SU-DHL-6 (cell line): ENCODE results near the gene CKAP2L.

ENCODE experiments used
- EZH2phosphoT487 ChIP-seq: fragments of 200-600 bp; sonication (generic), shearing (Covaris generic); conservative IDR thresholded peaks from 2 replicates; pipeline ENCODE4 v1.6.1; 2018; ENCODE audit warnings: mild to moderate bottlenecking, antibody characterized with exemption, low read length, moderate library complexity, mixed read lengths
- TF ChIP-seq, protein P1 (sequence below): fragments of 200-600 bp; sonication (generic); IDR thresholded peaks from one replicate; pipeline ENCODE4 v1.5.1; 2017; ENCODE audit warnings: antibody characterized with exemption, mild to moderate bottlenecking, low read length, moderate library complexity; ENCODE audit not compliant: insufficient read depth, poor library complexity, severe bottlenecking

DNA sequence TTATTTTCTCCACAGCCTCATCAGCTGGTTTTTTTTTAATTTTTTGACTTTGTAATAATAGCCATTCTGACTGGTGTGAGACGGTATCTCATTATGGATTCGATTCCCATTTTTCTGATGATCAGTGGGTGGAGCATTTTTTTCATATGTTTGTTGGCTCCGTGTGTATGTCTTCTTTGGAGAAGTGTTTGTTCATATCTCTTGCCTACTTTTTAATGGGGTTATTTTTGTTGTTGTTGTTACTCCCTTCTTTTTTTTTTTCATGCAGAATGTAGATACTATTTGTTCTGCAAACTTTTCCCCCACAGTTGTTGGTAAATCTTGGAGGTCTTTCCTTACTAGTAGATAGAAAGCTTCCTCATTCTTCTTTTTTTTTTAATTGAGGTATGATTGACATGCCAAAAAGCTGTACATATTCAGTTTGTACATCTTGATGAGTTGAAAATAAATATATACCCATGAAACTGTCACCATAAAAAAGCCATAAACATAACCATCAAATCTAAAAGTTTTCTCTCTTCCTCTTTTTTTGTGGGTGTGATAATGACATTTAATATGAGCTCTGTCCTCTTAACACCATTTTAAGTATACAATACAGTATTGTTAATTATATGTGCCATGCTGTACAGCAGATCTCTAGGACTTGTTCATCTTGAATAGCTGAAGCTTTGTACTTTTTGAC lies 65.4 kb downstream of the CKAP2L start:
- TF ChIP-seq, protein P1, sequence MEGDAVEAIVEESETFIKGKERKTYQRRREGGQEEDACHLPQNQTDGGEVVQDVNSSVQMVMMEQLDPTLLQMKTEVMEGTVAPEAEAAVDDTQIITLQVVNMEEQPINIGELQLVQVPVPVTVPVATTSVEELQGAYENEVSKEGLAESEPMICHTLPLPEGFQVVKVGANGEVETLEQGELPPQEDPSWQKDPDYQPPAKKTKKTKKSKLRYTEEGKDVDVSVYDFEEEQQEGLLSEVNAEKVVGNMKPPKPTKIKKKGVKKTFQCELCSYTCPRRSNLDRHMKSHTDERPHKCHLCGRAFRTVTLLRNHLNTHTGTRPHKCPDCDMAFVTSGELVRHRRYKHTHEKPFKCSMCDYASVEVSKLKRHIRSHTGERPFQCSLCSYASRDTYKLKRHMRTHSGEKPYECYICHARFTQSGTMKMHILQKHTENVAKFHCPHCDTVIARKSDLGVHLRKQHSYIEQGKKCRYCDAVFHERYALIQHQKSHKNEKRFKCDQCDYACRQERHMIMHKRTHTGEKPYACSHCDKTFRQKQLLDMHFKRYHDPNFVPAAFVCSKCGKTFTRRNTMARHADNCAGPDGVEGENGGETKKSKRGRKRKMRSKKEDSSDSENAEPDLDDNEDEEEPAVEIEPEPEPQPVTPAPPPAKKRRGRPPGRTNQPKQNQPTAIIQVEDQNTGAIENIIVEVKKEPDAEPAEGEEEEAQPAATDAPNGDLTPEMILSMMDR: no peak
- no peak for TF ChIP-seq EZH2phosphoT487
